HG03280 (cell line): ENCODE results near the gene CACNG7.

Source experiments
- ATAC-seq: cut with Tn5 transposase; IDR thresholded peaks from one replicate; pipeline ENCODE4 v1.9.1; 2021; ENCODE audit warnings: mild to moderate bottlenecking, moderate library complexity; ENCODE audit not compliant: unreplicated experiment

CACNG7 gene

DNA sequence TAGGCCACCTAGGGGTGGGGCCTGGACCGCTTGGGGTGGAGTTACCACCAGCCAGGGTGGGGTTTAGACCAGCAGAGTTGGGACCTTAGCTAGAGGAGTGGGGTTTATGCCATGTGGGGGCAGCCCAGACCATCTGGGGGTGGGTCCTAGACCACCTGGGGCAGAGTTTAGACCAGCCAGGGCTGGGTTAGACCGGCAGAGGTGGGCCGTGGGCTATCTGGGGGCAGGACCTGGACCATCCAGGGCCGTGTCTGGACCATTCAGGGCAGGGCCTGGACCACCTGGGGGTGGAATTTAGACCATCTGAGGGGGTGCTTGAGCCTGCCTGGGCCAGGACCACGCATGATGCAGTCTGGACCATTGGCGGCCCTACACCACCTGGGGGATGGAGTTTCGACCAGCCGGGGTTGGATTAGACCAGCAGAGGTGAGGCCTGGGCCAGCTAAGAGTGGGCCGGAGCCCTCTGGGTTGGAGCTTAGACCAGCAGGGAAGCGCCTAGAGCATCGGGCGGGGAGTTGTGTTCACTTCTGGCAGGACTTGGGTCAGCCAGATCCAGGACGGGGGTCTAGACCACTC lies 72.4 kb downstream of the CACNG7 start:
- no peak for ATAC-seq

DNA sequence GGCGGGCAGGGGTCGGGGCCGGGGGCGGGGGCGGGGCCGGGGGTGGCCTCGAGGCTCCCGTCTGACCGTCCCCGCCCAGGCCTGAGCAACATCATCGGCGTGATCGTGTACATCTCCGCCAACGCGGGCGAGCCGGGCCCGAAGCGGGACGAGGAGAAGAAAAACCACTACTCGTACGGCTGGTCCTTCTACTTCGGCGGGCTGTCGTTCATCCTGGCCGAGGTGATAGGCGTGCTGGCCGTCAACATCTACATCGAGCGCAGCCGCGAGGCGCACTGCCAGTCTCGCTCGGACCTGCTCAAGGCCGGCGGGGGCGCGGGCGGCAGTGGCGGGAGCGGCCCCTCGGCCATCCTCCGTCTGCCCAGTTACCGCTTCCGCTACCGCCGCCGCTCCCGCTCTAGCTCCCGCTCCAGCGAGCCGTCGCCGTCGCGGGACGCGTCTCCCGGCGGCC lies 72.9 kb downstream of the CACNG7 start:
- no peak for ATAC-seq

DNA sequence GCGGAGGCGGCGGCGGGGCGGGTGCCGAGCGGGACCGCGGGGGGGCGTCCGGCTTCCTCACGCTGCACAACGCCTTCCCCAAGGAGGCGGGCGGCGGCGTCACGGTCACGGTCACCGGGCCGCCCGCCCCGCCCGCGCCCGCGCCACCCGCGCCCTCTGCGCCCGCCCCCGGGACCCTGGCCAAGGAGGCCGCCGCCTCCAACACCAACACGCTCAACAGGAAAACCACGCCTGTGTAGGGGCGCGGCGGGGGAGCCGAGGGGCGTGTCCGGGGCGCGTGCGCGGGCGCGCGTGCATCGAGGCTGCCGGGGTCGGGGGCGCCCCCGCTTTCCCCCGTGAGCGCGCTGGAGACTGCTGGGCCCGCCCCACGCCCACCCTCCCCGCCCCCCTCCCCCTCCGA lies 73.5 kb downstream of the CACNG7 start:
- ATAC-seq = no peak

DNA sequence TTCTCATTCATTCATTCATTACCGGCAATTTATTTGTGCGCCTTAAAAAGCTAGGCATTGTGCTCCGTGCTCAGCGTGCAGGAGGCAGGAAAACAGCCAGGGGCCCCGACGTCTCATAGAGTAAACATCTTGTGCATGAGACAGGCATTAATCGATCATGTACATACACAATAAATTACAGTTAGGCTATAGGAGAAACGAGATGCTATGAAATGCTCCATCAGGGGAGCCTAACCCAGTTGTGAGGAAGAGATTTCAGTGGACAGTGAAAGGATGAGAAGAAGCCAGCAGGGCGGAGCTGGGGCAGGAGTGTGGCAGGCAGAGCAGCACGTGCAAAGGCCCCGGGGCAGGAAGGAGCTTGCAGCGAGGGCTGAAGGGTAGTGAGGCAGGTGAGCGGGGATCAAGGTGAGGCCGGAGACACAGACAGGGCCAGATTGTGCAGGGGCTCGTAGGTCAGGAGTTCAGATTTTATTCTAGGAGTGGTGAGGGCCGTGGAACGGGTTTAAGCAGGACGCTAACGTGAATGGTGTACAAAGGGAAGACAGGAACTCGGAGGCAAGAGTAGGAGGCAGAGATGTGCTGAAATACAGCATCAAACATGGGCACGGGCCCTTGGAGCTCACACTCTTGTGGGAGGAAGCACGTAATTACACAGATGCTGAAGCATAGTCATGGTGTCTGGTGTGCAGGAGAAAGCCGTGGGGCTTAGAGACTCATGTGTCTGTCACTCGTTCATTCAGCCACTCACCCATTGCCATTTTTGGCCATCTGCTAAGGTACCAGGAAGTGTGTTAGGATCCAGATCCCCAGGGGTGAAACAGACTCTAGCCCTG lies 74.6 kb downstream of the CACNG7 start:
- no peak for ATAC-seq

DNA sequence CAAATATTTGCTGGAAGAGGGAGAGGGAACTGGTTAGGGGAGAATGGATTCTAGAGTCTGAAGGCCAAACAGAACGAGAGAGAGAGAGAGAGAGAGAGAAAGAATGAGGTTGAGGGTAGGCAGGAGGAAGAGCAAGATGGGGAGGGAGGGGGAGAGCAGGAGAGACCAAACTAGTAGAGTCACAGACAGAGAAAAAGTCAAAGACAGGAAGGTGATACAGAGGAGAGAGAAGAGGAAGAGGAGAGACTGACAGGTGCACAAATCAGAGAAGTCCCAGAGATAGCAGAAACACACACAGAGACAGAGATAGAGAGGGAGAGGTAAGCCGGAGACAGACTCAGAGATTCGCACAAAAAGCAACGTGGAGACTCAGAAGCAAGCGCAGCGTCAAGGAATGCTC lies 76.8 kb downstream of the CACNG7 start:
- no peak for ATAC-seq

DNA sequence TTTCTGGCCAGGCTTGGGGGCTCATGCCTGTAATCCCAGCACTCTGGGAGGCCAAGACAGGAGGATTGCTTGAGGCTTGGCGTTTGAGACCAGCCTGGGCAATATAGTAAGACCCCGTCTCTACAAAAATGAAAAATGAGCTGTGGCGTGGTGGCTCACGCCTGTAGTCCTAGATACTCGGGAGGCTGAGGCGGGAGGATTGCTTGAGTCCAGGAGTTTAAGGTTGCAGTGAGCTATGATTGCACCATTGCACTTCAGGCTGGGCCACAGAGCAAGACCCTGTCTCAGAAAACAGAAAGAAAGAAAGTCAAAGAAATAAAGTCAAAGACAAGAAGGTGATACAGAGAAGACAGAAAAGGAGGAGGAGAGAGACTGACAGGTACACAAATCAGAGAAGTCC lies 79.9 kb downstream of the CACNG7 start:
- no peak for ATAC-seq

DNA sequence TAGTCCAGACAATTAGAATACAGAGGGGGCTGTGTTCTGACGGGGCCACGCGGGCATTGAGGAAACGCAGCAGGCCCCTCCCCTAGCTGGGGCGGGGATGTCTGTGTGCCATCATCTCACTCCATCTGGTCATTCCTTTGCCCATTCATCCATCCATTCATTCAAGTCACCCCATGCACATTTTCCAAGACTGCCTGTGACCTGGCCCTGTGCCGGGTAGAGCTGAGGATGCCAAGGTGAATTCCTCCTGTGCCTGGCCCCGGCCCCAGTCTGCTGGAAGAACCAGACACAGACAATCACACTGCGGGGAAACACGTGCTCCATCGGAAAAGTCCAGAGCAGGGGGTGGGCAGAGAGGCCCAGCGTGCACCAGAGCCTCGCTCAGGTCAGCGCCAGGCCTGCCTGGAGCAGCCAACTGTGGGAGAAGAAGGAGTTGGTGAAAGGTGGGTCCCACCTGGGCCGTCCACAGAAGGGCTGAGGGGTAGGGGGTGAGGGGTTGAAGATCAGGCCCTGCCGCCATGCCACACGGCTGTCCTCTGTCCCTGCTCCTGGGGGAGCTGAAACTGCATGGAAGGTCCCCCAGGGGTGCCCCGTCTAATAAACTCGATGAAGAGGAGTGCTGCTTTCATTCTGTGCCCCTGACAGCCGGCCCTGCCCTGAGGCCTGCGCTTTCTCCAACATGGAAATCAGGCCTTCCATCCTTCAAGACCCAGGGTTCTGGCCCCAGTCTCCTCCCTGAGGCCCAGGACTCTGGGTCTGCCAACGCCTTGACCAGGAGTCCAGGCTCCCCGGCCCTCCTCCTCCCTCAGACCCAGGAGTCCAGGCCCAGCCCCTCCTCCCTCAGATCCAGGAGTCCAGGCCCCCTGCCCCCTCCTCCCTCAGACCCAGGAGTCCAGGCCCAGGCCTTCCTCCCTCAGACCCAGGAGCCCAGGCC lies 80.8 kb downstream of the CACNG7 start:
- no peak for ATAC-seq

DNA sequence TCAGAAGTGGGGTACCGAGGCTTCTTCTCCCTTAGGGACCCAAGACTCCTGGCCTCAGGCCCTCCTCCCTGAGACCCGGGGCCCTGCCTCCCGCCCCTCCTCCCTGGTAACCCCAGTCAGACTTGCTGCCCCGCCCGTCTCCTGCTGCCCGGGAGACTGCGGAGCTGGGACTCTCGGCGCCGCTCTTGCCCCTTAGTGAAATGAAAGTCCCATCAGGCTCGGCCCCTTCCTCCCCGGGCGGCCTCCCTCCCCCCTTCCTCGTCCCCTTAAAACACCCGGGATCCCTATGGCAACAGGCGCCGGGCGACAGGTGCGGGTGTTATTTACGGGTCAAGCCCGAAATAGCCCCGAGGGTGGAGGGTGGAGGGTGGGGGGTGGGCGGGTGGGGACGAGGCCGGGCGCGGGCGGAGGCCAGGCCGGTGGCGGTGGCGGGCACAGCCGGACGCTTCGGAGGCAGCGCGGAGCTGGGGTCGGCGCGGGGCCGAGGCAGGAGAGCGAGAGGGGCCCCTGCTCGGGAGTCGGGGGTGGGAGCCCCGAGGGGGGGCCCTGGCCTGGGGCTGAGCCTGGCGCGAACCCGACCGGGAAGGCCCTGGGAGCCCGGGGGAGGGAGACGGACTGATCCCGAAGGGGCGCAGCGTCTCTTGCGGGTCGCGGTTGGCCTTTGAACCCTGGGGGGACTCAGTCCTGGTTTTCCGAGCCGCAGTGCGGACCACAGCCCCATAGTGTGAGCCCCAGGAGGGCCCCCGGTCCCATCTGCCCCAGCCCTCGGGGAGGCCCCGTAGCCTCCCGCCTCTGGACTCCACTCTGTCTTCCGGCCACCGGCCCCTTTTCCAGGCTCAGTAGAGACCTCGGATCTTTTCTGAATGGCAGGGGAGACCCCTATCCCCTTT lies 82.4 kb downstream of the CACNG7 start, which contains the start of gene CACNG6:
TSS of gene CACNG6 (plus strand) at position 414 of the 890 bp plus-strand sequence. CDS start 1,241 bp downstream, outside the sequence.
- no peak for ATAC-seq

DNA sequence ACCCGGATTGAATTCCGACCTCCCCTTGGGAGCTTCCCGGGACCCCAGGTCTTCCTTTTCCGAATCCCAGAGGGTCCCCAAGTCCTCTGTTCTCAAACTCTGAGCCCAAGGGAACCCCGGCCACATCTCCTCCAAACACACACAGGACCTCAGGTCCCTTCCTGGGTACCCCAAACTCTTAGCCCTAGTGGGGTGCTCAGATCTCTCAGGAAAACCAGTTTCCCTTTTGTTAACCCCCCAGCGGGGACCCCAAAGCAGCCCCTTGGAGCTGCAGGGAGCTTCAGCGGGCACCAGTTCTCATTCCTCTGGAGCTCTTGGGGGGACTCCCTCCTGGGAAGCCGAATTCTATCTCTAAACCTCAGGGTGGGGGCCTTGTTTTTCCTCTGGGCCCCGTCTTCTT lies 83.1 kb downstream of the CACNG7 start:
- no peak for ATAC-seq

DNA sequence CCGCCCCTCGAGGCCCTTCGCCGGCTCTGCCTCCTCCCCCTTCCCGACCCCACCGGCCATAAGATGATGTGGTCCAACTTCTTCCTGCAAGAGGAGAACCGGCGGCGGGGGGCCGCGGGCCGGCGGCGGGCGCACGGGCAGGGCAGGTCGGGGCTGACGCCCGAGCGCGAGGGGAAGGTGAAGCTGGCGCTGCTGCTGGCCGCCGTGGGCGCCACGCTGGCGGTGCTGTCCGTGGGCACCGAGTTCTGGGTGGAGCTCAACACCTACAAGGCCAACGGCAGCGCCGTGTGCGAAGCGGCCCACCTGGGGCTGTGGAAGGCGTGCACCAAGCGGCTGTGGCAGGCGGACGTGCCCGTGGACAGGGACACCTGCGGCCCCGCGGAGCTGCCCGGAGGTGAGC lies 83.7 kb downstream of the CACNG7 start:
- ATAC-seq = no peak

DNA sequence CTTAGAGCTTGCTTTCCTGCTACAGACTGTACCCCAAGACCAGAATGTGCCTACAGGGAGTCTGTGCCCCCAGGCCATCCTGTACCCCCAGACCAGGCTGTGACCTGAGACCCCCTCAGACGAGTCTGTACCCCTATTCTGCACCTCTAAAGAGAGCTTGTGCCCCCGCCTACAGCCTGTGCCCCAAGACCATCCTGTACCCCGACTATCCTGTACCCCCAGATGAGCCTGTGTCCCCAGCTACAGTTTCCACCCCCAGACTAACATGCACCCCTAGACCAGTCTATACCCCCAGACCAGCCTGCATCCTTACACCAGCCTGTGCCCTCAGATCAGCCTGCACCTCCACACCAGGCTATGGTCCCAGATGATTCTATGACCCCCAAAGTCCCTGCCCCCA lies 84.4 kb downstream of the CACNG7 start:
- no peak for ATAC-seq
